Measurements from ENCODE around the gene HSF2. TPM values are rescaled to one million over a fixed set of nuclear protein-coding genes. Genes with fewer than 3 reads are reported as not detected.

The HSF2 gene
- total RNA-seq (30.8 TPM), polyA plus RNA-seq (ENCODE audit: insufficient read depth in 1 of 8, insufficient read length in 8 of 8, low replicate concordance in 1 of 8) (10 to 100 TPM; 24.1 to 29.2 (median 27.4) TPM)
- long read RNA-seq, donor 1, transcript HSF2-202 (12 exons, 2,643 nt), result major isoform, 5 of 5 reads
- long read RNA-seq, donor 1, partial matches to known transcripts, result 0 of 5 reads
- long read RNA-seq, donor 1, other reads (novel, unspliced or antisense), result 0 of 5 reads
- long read RNA-seq, donor 2, partial matches to known transcripts, result 0 of 1 reads
- long read RNA-seq, donor 2, other reads (novel, unspliced or antisense), result 0 of 1 reads
- long read RNA-seq, donor 3, partial matches to known transcripts, result 0 of 4 reads
- long read RNA-seq, donor 3, other reads (novel, unspliced or antisense), result 0 of 4 reads
- long read RNA-seq, donor 4, partial matches to known transcripts, result 0 of 3 reads
- long read RNA-seq, donor 4, other reads (novel, unspliced or antisense), result 0 of 3 reads
- long read RNA-seq, donor 5, transcript HSF2-202 (12 exons, 2,643 nt), result major isoform, 14 of 20 reads
- long read RNA-seq, donor 5, transcript HSF2-201 (13 exons, 2,549 nt), result minor isoform, 5 of 20 reads
- long read RNA-seq, donor 5, partial matches to known transcripts, result 0 of 20 reads
- long read RNA-seq, donor 5, other reads (novel, unspliced or antisense), result 0 of 20 reads
- long read RNA-seq, donor 6, transcript HSF2-202 (12 exons, 2,643 nt), result major isoform, 7 of 10 reads
- long read RNA-seq, donor 6, partial matches to known transcripts, result 0 of 10 reads
- long read RNA-seq, donor 6, other reads (novel, unspliced or antisense), result 0 of 10 reads
- long read RNA-seq, donor 7, transcript HSF2-202 (12 exons, 2,643 nt), result major isoform, 5 of 21 reads
- long read RNA-seq, donor 7, partial matches to known transcripts, result 13 of 21 reads
- long read RNA-seq, donor 7, other reads (novel, unspliced or antisense), result 0 of 21 reads
- long read RNA-seq, donor 8, transcript HSF2-202 (12 exons, 2,643 nt), result major isoform, 6 of 9 reads
- long read RNA-seq, donor 8, partial matches to known transcripts, result 0 of 9 reads
- long read RNA-seq, donor 8, other reads (novel, unspliced or antisense), result 0 of 9 reads
- long read RNA-seq, donor 9, partial matches to known transcripts, result 11 of 15 reads
- long read RNA-seq, donor 9, other reads (novel, unspliced or antisense), result 0 of 15 reads
- long read RNA-seq, donor 10, partial matches to known transcripts, result 0 of 3 reads
- long read RNA-seq, donor 10, other reads (novel, unspliced or antisense), result 0 of 3 reads
- long read RNA-seq, donor 11, partial matches to known transcripts, result 8 of 11 reads
- long read RNA-seq, donor 11, other reads (novel, unspliced or antisense), result 0 of 11 reads

GRCh38 chr6:122399348-122400120 is at the start of gene HSF2:
Gene HSF2, plus strand, starts transcription at chr6:122399652. Its CDS starts 86 bp downstream, at chr6:122399738.
- H3K36me3 ChIP-seq (ENCODE audit: control insufficient read depth, insufficient read depth, low read length), result no peaks in the 10 kb centered on the region
- peak within 1 kb of the TSS; percentile 97 for H3K4me3 ChIP-seq (ENCODE audit: low read length)
- H3K4me1 ChIP-seq (ENCODE audit: control insufficient read depth, insufficient read depth, low read length), result peaks cover 2% of the 10 kb centered on the region
- H3K9me3 ChIP-seq (replicated peaks; ENCODE audit: control insufficient read depth, low read depth, low read length), result no peaks in the 10 kb centered on the region
- peak; percentile 99 for DNase-seq
- under 1% methylated on average over 78 of the region's 82 CpGs for WGBS (ENCODE audit: insufficient coverage)
- H3K27ac ChIP-seq (ENCODE audit: low read length), result peak within 1 kb of the TSS; percentile 95
- H3K27me3 ChIP-seq (ENCODE audit: control insufficient read depth, insufficient read depth, low read length), result no peaks in the 10 kb centered on the region

GRCh38 chr6:122352981-122353664 is 46.3 kb upstream of the HSF2 start:
- Histone ChIP-seq H3K27me3 (ENCODE audit: control insufficient read depth, insufficient read depth, low read length) (no peaks in the 10 kb centered on the region), H3K36me3 (ENCODE audit: control insufficient read depth, insufficient read depth, low read length) (no peaks in the 10 kb centered on the region), H3K27ac (ENCODE audit: low read length) (no peak overlapping the region), H3K4me3 (ENCODE audit: low read length) (no peak overlapping the region), H3K9me3 (replicated peaks; ENCODE audit: control insufficient read depth, low read depth, low read length) (no peaks in the 10 kb centered on the region), H3K4me1 (ENCODE audit: control insufficient read depth, insufficient read depth, low read length) (no peaks in the 10 kb centered on the region)
- peak; percentile 80 for DNase-seq

GRCh38 chr6:122360809-122361208 is 38.6 kb upstream of the HSF2 start:
- peaks cover 3% of the 10 kb centered on the region for H3K4me1 ChIP-seq (ENCODE audit: control insufficient read depth, insufficient read depth, low read length)
- H3K27ac ChIP-seq (ENCODE audit: low read length), result no peak overlapping the region
- no peaks in the 10 kb centered on the region for H3K27me3 ChIP-seq (ENCODE audit: control insufficient read depth, insufficient read depth, low read length)
- H3K36me3 ChIP-seq (ENCODE audit: control insufficient read depth, insufficient read depth, low read length), result no peaks in the 10 kb centered on the region
- H3K9me3 ChIP-seq (replicated peaks; ENCODE audit: control insufficient read depth, low read depth, low read length), result no peaks in the 10 kb centered on the region
- 81% methylated on average over 6 of the region's 11 CpGs for WGBS (ENCODE audit: insufficient coverage)
- H3K4me3 ChIP-seq (ENCODE audit: low read length), result no peak overlapping the region
- DNase-seq, result no peak

- Histone ChIP-seq H3K9me3 (replicated peaks; ENCODE audit: control insufficient read depth, low read depth, low read length) (no peaks in the 10 kb centered on the region), H3K36me3 (ENCODE audit: control insufficient read depth, insufficient read depth, low read length) (no peaks in the 10 kb centered on the region), H3K27ac (ENCODE audit: low read length) (no peak overlapping the region), H3K4me3 (ENCODE audit: low read length) (no peak overlapping the region), H3K4me1 (ENCODE audit: control insufficient read depth, insufficient read depth, low read length) (peaks cover 3% of the 10 kb centered on the region), H3K27me3 (ENCODE audit: control insufficient read depth, insufficient read depth, low read length) (no peaks in the 10 kb centered on the region)
- 93% methylated on average over 10 of the region's 15 CpGs for WGBS (ENCODE audit: insufficient coverage)
- DNase-seq, result no peak
Observed at GRCh38 chr6:122361314-122361979, 38.0 kb upstream of the HSF2 start.

- peaks cover 3% of the 10 kb centered on the region for H3K4me1 ChIP-seq (ENCODE audit: control insufficient read depth, insufficient read depth, low read length)
- no peaks in the 10 kb centered on the region for H3K36me3 ChIP-seq (ENCODE audit: control insufficient read depth, insufficient read depth, low read length)
- H3K27me3 ChIP-seq (ENCODE audit: control insufficient read depth, insufficient read depth, low read length), result no peaks in the 10 kb centered on the region
- no peak overlapping the region for H3K27ac ChIP-seq (ENCODE audit: low read length)
- WGBS (ENCODE audit: insufficient coverage), result 69% methylated on average over 6 of the region's 6 CpGs
- peak; percentile 62 for DNase-seq
- H3K9me3 ChIP-seq (replicated peaks; ENCODE audit: control insufficient read depth, low read depth, low read length), result no peaks in the 10 kb centered on the region
- H3K4me3 ChIP-seq (ENCODE audit: low read length), result no peak overlapping the region
Observed at GRCh38 chr6:122363769-122364483, 35.5 kb upstream of the HSF2 start.

- WGBS (ENCODE audit: insufficient coverage), result 91% methylated on average over 7 of the region's 8 CpGs
Observed at GRCh38 chr6:122365775-122366403, 33.6 kb upstream of the HSF2 start.

GRCh38 chr6:122367171-122367570 is 32.3 kb upstream of the HSF2 start:
- no peaks in the 10 kb centered on the region for H3K36me3 ChIP-seq (ENCODE audit: control insufficient read depth, insufficient read depth, low read length)
- no peak for DNase-seq
- 80% methylated on average over 1 of the region's 1 CpG for WGBS (ENCODE audit: insufficient coverage)
- H3K4me3 ChIP-seq (ENCODE audit: low read length), result no peak overlapping the region
- no peaks in the 10 kb centered on the region for H3K9me3 ChIP-seq (replicated peaks; ENCODE audit: control insufficient read depth, low read depth, low read length)
- no peaks in the 10 kb centered on the region for H3K27me3 ChIP-seq (ENCODE audit: control insufficient read depth, insufficient read depth, low read length)
- H3K4me1 ChIP-seq (ENCODE audit: control insufficient read depth, insufficient read depth, low read length), result peaks cover 3% of the 10 kb centered on the region
- H3K27ac ChIP-seq (ENCODE audit: low read length), result no peak overlapping the region

More at GRCh38 chr6:122365775-122366403, 33.6 kb upstream of the HSF2 start:
- no peaks in the 10 kb centered on the region for H3K9me3 ChIP-seq (replicated peaks; ENCODE audit: control insufficient read depth, low read depth, low read length)
- no peaks in the 10 kb centered on the region for H3K36me3 ChIP-seq (ENCODE audit: control insufficient read depth, insufficient read depth, low read length)
- no peak for DNase-seq
- H3K4me3 ChIP-seq (ENCODE audit: low read length), result no peak overlapping the region
- H3K4me1 ChIP-seq (ENCODE audit: control insufficient read depth, insufficient read depth, low read length), result peaks cover 3% of the 10 kb centered on the region
- H3K27ac ChIP-seq (ENCODE audit: low read length), result no peak overlapping the region
- no peaks in the 10 kb centered on the region for H3K27me3 ChIP-seq (ENCODE audit: control insufficient read depth, insufficient read depth, low read length)

- H3K4me3 ChIP-seq (ENCODE audit: low read length), result no peak overlapping the region
- no peaks in the 10 kb centered on the region for H3K36me3 ChIP-seq (ENCODE audit: control insufficient read depth, insufficient read depth, low read length)
- no peaks in the 10 kb centered on the region for H3K27me3 ChIP-seq (ENCODE audit: control insufficient read depth, insufficient read depth, low read length)
- no peaks in the 10 kb centered on the region for H3K9me3 ChIP-seq (replicated peaks; ENCODE audit: control insufficient read depth, low read depth, low read length)
- no CpG with 5 or more reads among the region's 1 CpG for WGBS (ENCODE audit: insufficient coverage)
- H3K4me1 ChIP-seq (ENCODE audit: control insufficient read depth, insufficient read depth, low read length), result no peaks in the 10 kb centered on the region
- H3K27ac ChIP-seq (ENCODE audit: low read length), result no peak overlapping the region
- peak; percentile 69 for DNase-seq
Observed at GRCh38 chr6:122369536-122369935, 29.9 kb upstream of the HSF2 start.
